Neural cell (in vitro differentiated cells): ENCODE data around the gene MRPL10. TPM values are rescaled to one million over a fixed set of nuclear protein-coding genes. Genes with fewer than 3 reads are reported as not detected.

Experiments used
- H2AFZ ChIP-seq: fragments of 200-600, 300-800 bp; sonication (generic), shearing (Covaris generic); 2 replicates; pipeline ENCODE4 v1.6.0; 2014; ENCODE audit warnings: low read depth, mild to moderate bottlenecking, antibody characterized with exemption, low read length, moderate library complexity
- H3F3A ChIP-seq: fragments of 200-600 bp; shearing (Covaris generic); 2 replicates; pipeline ENCODE4 v1.6.1; 2016; ENCODE audit warnings: mild to moderate bottlenecking, moderate library complexity, mixed read lengths, antibody characterized with exemption, low read length; ENCODE audit not compliant: insufficient read depth, poor library complexity, severe bottlenecking
- H3K27ac ChIP-seq: fragments of 200-600, 300-800 bp; sonication (generic), shearing (Covaris generic); 2 replicates; pipeline ENCODE4 v1.5.1; 2014; ENCODE audit warnings: mild to moderate bottlenecking, low read length, moderate library complexity
- H3K27me3 ChIP-seq: fragments of 300-800, 200-600 bp; sonication (generic), shearing (Covaris generic); 2 replicates; pipeline ENCODE4 v1.6.0; 2014; ENCODE audit warnings: mild to moderate bottlenecking, low read depth, low read length, moderate library complexity; ENCODE audit not compliant: insufficient read depth
- H3K36me3 ChIP-seq: fragments of 300-800, 200-600 bp; sonication (generic), shearing (Covaris generic); 2 replicates; pipeline ENCODE4 v1.5.1; 2014; ENCODE audit warnings: mild to moderate bottlenecking, antibody characterized with exemption, low read length, moderate library complexity; ENCODE audit not compliant: insufficient read depth
- H3K4me2 ChIP-seq: fragments of 300-800, 200-600 bp; sonication (generic), shearing (Covaris generic); 2 replicates; pipeline ENCODE4 v1.6.0; 2014; ENCODE audit warnings: mild to moderate bottlenecking, low read length
- H3K4me3 ChIP-seq: fragments of 300-800, 200-600 bp; sonication (generic), shearing (Covaris generic); 2 replicates; pipeline ENCODE4 v1.5.1; 2014; ENCODE audit warnings: mild to moderate bottlenecking, low read length, moderate library complexity
- H3K79me2 ChIP-seq: fragments of 200-600 bp; shearing (Covaris generic); replicated peaks from 2 replicates; pipeline ENCODE4 v1.6.0; 2014; ENCODE audit warnings: mild to moderate bottlenecking, low read length, moderate library complexity; ENCODE audit not compliant: insufficient read depth
- H3K9ac ChIP-seq: fragments of 300-800, 200-600 bp; sonication (generic), shearing (Covaris generic); 2 replicates; pipeline ENCODE4 v1.6.1; 2016; ENCODE audit warnings: mild to moderate bottlenecking, low read length, mixed read lengths
- H3K9me2 ChIP-seq: fragments of 200-600 bp; shearing (Covaris generic); 2 replicates; pipeline ENCODE4 v1.6.1; 2016; ENCODE audit warnings: mild to moderate bottlenecking, low read length, mixed read lengths; ENCODE audit not compliant: insufficient read depth
- H3K9me3 ChIP-seq: fragments of 200-600, 300-800 bp; sonication (generic), shearing (Covaris generic); 2 replicates; pipeline ENCODE4 v1.6.1; 2016; ENCODE audit warnings: mild to moderate bottlenecking, mixed run types, low read length, moderate library complexity, mixed read lengths
- H4K20me1 ChIP-seq: fragments of 200-600 bp; shearing (Covaris generic); 2 replicates; pipeline ENCODE4 v1.6.1; 2016; ENCODE audit warnings: mild to moderate bottlenecking, mixed run types; ENCODE audit not compliant: insufficient read depth
- CTCF ChIP-seq: fragments of 450-650 bp; IDR thresholded peaks from 2 replicates; pipeline ENCODE4 v1.5.1; 2014; ENCODE audit warnings: antibody characterized with exemption, mild to moderate bottlenecking, moderate library complexity; ENCODE audit not compliant: poor library complexity, severe bottlenecking
- EP300 ChIP-seq: fragments of 450-650 bp; conservative IDR thresholded peaks from 2 replicates; pipeline ENCODE4 v1.6.1; 2014; ENCODE audit warnings: antibody characterized with exemption, mild to moderate bottlenecking, moderate library complexity; ENCODE audit not compliant: poor library complexity, severe bottlenecking
- EZH2 ChIP-seq: fragments of 200-600, 300-800 bp; shearing (Covaris generic), sonication (generic); IDR thresholded peaks from 2 replicates; pipeline ENCODE4 v1.6.1; 2014; ENCODE audit warnings: antibody characterized with exemption, low read length, borderline replicate concordance, mild to moderate bottlenecking; ENCODE audit not compliant: insufficient read depth, poor library complexity, severe bottlenecking
- MXI1 ChIP-seq: fragments of 450-650 bp; conservative IDR thresholded peaks from 2 replicates; pipeline ENCODE4 v1.6.1; 2014; ENCODE audit warnings: antibody characterized with exemption, mild to moderate bottlenecking; ENCODE audit not compliant: poor library complexity, severe bottlenecking
- POLR2AphosphoS5 ChIP-seq: IDR thresholded peaks from 2 replicates; pipeline ENCODE4 v1.6.1; 2012
- RAD21 ChIP-seq: fragments of 450-650 bp; conservative IDR thresholded peaks from 2 replicates; pipeline ENCODE4 v1.6.1; 2014; ENCODE audit warnings: antibody characterized with exemption, mild to moderate bottlenecking, moderate library complexity
- REST ChIP-seq: IDR thresholded peaks from 2 replicates; pipeline ENCODE4 v1.6.1; 2012; ENCODE audit warnings: borderline replicate concordance
- SMC3 ChIP-seq: fragments of 450-650 bp; conservative IDR thresholded peaks from 2 replicates; pipeline ENCODE4 v1.6.1; 2014; ENCODE audit warnings: antibody characterized with exemption, mild to moderate bottlenecking, moderate library complexity; ENCODE audit not compliant: poor library complexity
- TAF1 ChIP-seq: IDR thresholded peaks from 2 replicates; pipeline ENCODE4 v1.6.1; 2012; ENCODE audit warnings: low read depth
- polyA plus RNA-seq: library from polyadenylated mRNA; depleted of rRNA; stranded (reverse); fragments of >200 nt; gene quantifications from 2 replicates; pipeline ENCODE4 v1.2.3, GENCODE V29; 2014

Gene MRPL10
- polyA plus RNA-seq, 1 donor from 2014 or later: 34.2 TPM

GRCh38 chr17:47877368-47878034 lies 46.2 kb upstream of the MRPL10 start:
- TF ChIP-seq RAD21 (no peak), POLR2AphosphoS5 (no peak), MXI1 (no peak), TAF1 (no peak)
- Histone ChIP-seq H3K9me2 (no peaks in the 10 kb centered on the region), H3K9ac (no peak overlapping the region), H2AFZ (no peak overlapping the region), H3K36me3 (no peaks in the 10 kb centered on the region), H3K4me3 (no peak overlapping the region), H4K20me1 (no peaks in the 10 kb centered on the region), H3K79me2 (no peaks in the 10 kb centered on the region), H3K4me2 (no peak overlapping the region), H3K9me3 (no peaks in the 10 kb centered on the region), H3K27me3 (peaks cover 15% of the 10 kb centered on the region), H3K27ac (no peak overlapping the region), H3F3A (no peaks in the 10 kb centered on the region)

- no peak overlapping the region for H3K9ac ChIP-seq
- H3K27ac ChIP-seq: no peak overlapping the region
- H3K9me2 ChIP-seq: no peaks in the 10 kb centered on the region
- H2AFZ ChIP-seq: no peak overlapping the region
- H3K4me3 ChIP-seq: no peak overlapping the region
- H3K9me3 ChIP-seq: no peaks in the 10 kb centered on the region
- H3K4me2 ChIP-seq: no peak overlapping the region
- TF ChIP-seq EZH2 (no peak), REST (no peak), TAF1 (no peak), EP300 (no peak), POLR2AphosphoS5 (no peak), RAD21 (no peak), MXI1 (no peak), SMC3 (no peak), CTCF (no peak)
- H3K27me3 ChIP-seq: peaks cover 36% of the 10 kb centered on the region
- H3K79me2 ChIP-seq: no peaks in the 10 kb centered on the region
- no peaks in the 10 kb centered on the region for H4K20me1 ChIP-seq
- no peaks in the 10 kb centered on the region for H3F3A ChIP-seq
- no peaks in the 10 kb centered on the region for H3K36me3 ChIP-seq
Observed at GRCh38 chr17:47875011-47875985, 44.0 kb upstream of the MRPL10 start.
